Ureter (tissue), 1 donor: ENCODE data around the gene P4HA3. TPM values are rescaled to one million over a fixed set of nuclear protein-coding genes. Genes with fewer than 3 reads are reported as not detected.
"Not testable (repeated sequence)": the region's sequence is repeated elsewhere in the genome, so short reads cannot be mapped to it uniquely, and the experiment has no call there.

Source experiments
- DNase-seq: peaks from one replicate; pipeline ENCODE4 v3.0.0-alpha.2; 2020; ENCODE audit warnings: low spot score
- total RNA-seq: library from RNA; stranded (reverse); gene quantifications from one replicate; pipeline ENCODE4 v1.2.4, GENCODE V29; 2023
- donor health status: DM: yes; HTN: yes; CAD: no.

P4HA3 gene
- 1.7 TPM for total RNA-seq

DNA sequence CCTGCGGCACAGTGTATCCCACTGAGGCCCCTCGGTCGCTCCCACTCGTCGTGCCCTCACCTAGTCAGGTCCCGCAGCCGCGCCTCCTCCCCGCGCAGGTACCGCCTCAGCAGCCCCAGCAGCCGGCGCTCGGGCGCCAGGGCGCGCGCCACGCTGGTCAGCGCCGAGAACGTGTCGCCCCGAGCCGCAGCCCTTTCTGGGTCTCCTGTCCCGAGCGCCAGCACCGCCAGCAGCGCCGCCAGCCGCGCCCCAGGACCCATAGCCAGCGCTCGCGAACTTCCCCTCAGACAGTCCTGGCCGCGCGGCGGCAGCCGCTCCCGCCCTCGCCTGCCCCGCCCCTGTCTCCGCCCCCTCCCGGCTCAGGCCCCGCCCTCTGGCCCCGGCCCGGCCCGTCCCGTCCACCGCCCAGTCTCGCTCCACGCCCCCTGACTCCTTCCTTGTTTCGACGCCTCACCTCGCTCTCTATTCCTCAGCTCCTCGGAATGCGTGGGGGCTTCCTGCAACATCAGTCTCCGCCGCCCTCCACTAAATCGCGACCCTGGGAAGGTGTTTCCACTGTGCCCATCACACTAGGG, at the start of gene P4HA3:
Gene P4HA3, minus strand, starts transcription at position 289 of the 575 bp plus-strand sequence. Its CDS starts 29 bp downstream, at position 260.
- DNase-seq: peak; percentile 72

DNA sequence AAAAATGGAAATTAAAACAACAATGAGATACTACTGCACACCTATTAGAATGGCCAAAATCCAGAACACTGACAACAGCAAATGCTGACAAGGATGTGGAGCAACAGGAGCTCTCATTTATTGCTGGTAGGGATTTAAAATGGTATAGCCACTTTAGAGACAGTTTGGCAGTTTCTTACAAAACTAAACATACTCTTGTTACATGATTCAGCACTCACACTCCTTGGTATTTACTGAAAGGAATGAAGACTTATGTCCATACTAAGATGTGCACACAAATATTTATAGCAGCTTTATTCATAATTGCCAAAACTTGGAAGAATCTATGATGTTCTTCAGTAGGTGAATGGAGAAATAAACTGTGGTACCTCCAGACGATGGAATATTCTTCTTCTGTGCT, 46.0 kb upstream of the P4HA3 start:
- DNase-seq: no peak

DNA sequence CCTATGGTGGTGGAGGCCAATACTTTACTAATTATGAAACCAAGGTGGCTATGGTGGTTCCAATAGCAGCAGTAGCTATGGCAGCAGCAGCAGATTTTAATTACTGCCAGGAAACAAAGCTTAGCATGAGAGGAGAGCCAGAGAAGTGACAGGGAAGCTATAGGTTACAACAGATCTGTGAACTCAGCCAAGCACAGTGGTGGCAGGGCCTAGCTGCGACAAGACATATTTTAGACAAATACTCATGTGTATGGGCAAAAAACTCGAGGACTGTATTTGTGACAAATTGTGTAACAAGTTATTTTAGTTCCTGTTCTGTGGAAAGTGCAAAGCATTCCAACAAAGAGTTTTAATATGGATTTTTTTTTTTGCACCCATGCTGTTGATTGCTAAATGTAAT, 44.2 kb upstream of the P4HA3 start:
- no peak for DNase-seq

DNA sequence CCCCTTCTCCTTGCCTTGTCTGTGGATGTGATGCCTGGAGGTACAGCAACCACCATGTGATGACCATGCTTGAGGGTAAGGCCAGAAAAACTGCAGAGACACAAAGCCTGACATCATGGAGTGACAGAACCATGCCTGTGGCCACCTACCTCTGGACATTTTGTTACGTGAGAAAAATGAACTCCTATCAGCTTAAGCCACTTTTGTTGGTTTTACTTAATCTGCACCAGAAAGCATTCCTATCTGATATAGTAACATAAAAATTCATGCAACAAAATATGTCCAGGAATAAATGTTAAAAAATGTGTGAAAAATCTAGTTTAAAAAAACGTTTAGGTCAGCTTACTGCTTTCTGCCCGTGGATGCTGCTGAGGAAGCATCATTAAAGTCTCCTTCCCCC, 42.6 kb upstream of the P4HA3 start:
- no peak for DNase-seq

DNA sequence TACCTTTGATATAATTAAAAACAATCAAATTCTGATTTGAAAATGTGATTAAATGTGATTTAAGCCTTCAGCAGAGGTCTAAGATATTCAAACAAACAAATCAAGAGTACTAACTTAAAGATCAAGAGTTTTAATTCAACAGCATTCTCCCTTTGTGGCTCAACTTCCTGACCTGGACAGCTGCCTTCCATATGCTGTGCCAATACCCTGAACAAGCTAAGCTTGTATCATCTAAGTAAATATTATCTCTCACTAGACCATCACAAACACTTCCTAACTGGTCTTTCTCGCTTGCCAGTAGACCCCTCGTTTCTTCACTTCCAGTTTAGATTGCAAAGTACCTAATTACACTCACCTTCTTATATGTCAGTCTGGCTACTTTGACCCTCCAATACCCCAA, 35.9 kb upstream of the P4HA3 start:
- DNase-seq: no peak

DNA sequence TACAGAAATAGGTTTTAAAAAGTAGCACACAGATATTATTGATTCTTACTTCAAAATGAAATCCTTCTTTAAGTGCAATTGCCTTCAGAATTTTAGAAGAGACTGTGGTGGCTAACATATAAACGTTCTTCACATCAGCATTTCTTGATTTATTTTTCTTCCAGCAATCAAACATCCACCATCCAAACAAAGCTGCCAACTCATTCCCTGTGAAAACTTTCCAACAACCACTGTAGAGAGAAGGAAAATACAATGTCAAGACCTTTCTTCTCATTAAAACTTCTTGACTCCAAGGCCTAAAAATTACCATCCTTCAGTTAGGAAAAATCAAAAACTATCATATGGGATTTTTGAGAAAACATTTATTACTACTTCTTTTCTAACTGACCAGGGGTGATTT, 34.0 kb upstream of the P4HA3 start:
- no peak for DNase-seq

DNA sequence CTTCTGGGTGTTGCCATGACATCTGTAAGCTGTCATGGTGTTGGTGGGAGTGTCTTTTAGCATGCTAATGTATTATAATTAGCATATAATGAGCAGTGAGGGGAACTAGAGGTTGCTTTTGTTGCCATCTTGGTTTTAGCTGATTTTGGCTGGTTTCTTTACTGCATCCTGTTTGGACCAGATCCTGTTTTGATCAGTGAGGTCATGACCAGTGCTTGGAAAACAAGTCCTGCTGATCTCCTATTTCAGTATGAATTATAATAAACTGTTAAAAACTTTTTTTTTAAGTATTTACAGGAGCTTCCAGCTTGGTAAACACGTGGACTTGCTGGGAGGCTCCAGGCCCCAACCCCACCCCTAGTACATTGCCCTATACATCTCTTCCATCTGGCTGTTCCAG, 30.5 kb upstream of the P4HA3 start:
- DNase-seq: no peak

DNA sequence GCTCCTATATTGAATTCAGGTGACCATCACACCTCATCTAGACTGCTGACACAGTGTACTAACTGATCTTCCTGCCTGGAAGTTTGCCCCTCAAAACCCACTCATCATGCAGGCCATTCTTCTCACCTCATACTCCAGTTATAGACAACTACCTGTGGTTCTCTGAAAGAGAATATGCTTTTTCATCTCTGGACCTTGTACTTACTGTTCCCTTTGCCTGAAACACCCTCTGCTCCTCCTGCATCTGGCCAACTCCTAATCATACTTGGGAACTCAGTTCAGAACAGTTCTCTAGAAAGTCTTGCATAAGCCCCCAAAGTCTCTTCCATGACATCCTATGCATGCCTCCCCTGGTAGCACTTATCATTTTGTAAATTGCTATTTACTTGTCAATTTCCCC, 28.2 kb upstream of the P4HA3 start:
- no peak for DNase-seq

DNA sequence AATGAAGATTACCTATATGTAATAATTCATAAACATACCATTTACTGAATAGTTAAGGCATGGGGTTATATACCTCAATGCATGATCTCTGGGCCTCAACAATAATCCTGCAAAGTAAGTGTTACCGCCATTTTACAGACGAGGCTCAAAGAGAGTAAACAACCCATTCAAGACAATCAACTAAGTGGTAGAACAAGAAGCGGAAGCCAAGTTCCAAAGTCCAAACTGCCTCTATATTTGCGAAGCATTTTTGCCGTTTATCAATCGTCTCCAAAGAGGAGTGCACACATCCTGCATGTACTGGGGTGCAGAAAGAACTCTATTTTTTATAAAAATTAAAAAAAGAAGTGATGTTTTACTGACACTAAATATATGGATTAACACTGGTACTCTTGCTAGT, 27.5 kb upstream of the P4HA3 start:
- no peak for DNase-seq

DNA sequence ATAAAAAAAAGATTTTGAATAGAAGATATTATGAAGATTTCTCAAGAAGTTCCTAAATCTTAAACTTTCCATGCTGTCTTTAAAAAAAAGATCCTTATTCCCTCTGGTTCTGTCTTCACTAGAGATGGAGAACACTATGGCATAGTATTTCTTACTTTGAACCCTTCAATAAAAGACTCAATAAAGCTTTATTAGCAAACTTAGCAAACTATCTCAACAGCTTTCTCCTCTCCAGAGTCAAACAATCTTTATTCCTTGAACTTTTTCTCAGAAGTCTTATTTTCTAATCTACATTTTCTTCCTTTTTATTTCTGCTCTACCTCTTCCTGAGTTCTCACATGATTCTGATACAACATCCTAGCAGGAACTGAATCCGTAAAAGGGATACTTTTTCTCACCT, 21.8 kb upstream of the P4HA3 start:
- DNase-seq: no peak

DNA sequence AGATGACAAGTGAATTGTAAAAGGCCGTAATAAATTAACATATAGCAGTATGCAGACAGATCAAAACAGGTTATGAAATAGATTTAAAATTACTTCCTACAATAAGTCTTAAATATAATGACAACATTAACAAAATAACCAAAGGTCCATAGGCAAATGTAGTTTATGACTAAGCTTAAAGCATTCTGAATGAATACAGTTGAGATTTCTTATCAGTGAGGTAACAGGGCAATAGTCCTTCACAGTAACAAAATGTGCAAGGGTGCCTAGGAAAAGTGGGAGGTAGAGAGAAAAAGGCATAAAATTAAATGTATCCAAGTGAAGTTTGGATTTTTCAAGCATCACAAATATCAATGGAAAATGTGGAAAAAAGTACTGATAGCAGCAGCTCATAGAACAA, 20.9 kb upstream of the P4HA3 start:
- no peak for DNase-seq

DNA sequence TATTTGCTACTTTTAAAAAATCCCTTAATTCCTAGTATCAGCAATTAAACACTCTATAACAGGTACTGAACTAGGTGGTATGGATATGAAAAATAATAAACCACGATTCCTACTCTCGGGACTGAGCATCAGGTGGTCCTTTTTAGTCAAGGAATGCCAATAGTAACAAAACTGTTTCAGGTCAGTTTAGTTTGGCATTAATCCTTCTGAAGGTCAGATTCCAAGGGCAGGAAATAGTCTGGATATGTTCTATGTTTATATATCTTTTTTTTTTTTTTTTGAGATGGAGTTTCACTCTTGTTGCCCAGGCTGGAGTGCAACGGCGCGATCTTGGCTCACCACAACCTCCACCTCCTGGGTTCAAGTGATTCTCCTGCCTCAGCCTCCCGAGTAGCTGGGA, 19.6 kb upstream of the P4HA3 start:
- not testable (repeated sequence) for DNase-seq

DNA sequence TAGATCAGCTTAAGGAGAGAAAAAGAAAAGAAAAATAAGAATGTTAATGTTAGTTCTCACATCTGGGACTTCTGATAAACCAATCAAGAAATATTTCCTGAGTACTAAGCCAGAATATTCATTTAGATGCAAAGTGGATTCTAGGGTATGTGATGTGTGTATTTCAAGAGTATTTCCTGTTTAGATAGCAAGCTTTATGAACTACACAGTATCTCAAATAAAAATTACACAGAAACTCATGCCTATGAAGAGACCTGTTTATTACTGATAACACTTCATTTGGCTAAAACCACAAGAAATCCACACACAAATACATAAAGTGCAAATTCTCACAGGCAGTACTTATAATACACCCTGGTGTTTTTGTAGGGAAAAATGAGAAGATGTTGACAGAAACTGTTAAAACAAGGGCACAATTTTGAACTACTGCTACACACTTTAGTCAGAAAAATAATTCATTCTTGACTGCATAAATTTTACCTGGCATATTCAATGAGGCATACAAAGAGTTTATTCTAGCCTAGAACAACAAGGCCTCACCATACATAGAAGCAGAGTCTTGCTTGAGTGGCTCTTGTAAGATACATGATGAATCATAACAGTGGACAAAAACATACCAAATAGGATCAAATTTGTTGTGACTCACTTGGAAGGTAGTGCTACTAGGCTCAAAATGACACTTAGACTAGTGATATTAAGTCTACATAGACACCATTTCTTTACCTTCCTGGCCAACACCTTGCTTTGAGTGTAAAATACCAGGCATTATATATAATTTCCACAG, 18.8 kb upstream of the P4HA3 start:
- DNase-seq: no peak

DNA sequence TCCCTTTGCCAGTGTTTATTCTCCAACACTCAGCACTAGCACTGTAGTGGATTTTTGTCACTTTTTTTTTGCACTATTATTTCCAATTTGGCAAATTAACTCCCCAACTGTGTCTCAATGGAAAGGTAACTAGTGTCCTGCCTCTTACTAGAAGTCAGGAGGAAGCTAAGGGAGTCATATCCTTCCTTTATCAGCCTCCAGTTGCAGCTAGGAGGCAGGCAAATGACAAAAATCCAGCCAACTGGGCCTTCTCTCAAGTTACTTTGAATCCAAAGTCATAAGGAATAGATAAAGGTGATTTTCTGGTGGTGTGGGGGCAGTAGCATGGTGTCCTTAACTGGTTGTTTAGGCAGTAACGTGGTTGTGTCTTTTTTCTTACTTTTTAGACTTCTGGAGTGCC, 15.6 kb upstream of the P4HA3 start:
- no peak for DNase-seq

DNA sequence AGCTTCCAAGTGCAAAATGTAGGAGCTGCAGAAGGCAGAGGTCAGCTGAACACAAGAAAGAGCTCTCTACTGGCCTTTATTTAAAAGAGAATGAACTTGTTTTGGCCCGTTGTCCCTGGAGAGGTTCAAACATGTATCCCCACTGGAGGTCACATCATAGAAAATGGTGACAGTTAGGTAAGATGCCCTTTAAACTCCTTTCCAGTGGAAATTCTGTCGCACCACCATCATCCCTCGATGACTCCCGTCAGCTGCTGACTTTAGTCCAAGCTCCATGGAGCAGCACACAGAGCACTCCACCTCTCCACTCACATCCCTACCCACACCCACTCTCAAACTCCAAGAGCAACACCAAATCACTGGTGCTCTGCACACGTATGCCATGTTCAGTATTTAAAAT, 15.2 kb upstream of the P4HA3 start:
- no peak for DNase-seq

DNA sequence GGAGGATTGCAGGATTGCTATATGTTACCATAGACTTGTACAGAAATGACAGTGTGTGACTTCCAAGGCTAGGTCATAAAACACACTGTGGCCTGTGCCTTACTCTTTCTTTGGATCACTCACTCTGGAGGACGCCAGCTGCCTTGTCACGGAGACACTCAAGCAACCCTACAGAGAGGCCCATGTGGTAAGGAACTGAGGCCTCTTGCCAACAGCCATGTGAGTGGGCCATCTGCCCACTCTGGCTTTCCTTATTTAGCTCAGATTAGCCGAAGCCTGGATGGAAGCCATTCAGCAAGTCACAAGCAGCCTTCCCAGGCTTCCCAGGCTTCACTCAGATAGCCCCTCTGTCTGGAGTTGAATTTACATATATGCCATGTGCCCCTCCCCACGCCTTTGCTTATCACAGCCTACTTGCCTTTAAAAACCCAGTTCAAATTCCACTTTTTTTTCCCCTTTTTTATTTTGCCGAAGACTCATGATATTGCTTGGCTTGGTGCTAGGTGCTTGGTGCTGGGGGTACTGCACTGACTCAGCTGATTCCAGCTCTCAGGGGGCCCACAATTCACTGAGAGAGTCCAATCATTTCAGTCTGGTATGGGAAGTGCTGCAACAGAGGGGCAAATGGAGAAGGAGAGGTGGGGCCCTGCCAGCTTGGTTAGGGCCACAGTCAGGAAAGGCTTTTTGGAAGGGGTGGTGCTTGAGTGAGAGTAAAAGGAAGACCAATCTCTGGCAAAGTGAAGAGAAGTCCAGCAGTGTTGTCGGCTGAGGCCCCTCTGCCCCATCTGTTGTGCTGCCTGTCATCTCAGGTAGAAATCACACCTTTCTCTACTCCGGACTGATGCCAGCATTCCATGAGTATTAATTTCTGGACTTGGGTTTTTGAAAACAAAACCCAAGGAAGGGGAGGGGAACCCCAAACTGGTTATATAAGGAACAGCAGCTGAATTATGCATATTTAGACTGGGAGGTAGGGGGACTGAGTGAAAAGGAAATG, 14.5 kb upstream of the P4HA3 start:
- peak; percentile 80 for DNase-seq

DNA sequence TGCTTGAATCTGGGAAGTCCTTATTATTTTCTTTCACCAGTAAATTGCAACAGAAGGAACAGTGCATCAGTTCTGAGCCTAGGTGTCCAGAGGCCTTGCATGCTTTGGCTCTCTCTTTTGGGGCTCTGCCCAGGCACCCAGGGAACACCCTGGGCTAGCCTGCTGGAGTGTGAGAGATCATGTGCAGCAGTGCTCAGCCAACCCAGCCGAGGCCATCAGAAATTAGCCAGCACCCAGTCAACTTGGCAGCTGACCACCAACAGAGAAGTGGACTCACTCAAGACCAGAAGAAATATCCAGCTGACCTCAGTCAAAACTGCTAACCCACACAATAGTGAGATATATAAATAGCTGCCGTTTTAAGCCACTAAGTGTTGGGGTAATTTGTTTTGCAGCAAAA, 11.2 kb upstream of the P4HA3 start:
- no peak for DNase-seq

DNA sequence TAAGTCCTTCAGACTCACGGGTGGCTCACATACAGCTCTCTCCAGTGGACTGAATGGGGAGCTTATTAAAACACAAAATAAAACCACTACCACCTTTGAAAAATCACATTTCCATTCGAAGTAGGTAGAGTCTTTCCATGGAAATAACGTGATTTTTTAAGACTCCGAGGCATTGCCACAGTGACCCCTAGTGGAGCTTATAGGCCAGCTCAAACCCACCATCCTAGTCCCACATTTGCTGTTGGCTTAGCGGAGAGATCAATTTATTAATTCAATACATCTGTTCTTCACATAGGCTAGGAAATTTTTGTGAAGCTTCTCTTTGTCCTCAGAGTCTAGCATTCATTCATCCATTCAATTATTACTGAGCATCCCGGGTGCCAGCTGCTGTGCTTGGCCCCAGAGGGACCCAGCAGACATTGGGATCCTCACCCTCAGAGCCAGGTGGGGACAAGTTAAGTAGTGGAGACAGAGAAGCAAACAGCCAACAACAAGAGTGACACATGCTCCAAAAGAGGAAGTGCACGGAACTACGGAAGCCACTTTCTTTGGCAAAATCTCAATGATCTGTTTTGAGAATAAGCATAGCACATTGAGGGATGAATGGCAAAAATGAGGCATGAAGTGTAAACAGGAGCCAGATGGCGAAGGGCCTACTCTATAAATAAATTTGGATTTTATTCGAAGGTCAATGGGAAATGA, 10.2 kb upstream of the P4HA3 start:
- DNase-seq: no peak

DNA sequence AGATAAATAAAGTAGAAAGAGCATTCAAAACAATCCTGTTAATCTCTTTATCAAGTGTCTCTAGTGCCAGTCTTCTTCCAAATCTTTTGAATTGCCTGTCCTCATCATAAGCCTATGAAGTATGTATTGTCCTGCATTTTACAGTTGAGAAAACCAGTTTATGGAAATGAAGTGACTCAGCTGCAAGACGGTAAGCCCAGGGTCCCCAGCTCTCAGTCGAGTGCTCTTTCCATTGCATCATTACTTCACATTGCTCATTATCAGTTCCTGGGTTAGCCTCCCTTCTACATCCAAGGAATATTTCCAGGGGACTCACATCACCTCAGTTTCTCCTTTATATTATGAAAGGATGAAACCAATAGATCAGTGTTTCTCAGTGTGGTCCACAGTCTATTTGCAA, 9.1 kb upstream of the P4HA3 start:
- DNase-seq: no peak

DNA sequence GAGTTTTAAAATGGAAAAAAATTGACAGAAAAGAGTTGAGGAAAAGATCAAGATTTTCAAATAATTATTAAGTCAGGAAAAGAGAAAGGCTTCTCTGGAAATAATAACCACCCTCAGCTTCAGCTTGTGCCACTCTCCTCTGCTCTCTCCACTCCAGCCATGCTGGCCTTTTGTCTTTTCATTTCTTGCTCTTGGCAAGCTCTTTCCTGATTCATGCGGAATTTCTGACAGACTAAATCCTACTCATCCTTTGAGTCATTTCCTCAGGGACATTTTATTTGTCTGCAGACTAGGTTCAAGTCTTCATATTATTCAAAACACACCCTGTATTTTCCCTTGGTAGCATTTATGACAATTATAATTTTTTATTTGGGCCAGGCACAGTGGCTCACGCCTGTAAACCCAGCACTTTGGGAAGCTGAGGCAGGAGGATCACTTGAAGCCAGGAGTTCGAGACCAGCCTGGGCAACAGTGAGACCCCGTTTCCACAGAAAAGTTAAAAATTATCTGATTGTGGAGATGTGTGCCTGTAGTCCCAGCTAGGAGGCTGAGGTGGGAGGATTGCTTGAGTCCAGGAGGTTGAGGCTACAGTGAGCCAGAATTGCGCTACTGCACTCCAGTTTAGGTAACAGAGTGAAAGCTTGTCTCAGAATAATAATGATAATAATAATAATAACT, 7.8 kb upstream of the P4HA3 start:
- no peak for DNase-seq

DNA sequence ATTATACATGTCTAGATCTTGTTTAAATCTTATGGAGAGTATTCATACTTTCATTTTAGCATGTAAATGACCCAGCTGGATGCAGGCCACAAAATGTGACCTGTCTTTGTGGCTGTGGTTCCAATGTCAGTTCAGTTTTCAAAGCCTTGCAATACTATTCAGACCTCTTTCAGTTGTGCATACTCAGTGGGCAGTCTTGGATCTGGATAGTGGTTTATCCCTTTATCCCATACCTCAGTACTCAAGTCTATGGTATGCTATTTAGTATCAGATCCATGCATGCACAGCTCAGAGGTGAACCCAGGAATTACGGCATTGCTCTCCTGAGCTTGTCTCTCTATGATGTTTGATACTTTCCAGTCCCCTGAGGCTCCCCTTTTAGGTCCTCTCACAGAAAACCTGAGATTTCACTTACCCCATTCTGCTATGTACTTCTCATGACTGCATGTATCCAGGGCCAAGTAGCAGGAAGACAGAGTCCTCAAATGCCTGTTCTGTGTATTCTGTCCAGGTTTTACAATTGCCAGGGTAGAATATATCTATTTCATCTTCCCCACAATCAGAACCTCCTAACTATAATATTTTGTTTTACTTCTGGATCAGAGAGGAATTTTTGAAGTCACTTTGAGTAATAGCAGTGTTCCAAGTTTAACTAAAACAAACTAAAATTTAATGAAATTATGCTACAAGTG, 6.9 kb upstream of the P4HA3 start:
- DNase-seq: no peak
